Hippocampal formation (tissue), 2 donors: ENCODE measurements around the gene TIRAP.
"Not testable (repeated sequence)": the region's sequence is repeated elsewhere in the genome, so short reads cannot be mapped to it uniquely, and the experiment has no call there.

ENCODE experiments used
- DNase-seq, 2 donors: peaks; one replicate each; lab custom pipeline; 2025; lab: John Stamatoyannopoulos, UW

Gene TIRAP

DNA sequence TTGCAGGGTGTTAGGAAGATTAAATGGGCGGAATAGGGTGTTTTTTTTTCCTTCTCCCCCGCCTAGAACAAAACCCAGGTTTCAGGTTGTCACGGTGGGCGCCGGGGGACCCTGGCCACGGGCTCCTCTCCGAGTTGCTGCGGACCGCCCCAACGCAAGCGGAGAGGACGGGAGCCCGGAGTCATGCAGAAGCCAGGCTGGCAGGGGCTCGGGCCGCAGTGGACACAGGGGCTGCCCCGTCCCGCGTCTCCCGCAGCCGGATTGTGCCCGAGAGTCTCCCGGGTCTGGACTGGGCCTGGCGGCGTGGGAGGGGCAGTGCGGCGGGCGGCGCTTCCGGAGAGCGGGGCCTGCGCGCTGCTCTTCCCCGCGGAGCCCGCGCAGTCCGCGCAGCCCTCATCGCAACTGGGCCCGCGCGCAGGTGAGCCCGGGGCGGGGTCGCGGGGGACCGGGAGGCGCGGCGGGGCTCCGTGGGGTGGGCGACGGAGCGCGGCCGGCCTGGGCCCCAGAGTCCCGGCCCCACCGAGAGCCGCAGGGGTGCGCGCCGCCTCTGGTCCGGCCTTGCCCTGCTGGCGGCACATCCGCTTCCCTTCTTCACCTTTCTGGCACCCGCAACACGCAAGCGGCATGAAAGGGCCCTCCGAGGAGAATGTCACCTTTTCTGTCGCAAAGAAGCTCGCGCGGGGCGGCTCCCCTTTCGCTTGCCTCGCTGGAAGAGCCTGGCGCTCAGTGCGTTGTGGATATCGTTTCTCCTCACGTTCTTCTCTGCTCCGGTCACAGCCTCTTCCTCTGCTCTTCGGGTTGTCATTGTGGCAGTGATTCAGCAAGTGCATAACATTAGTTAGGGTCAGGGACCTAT, at the start of gene TIRAP:
Gene TIRAP, plus strand, starts transcription at position 358 of the 856 bp plus-strand sequence. CDS start 7,802 bp downstream, outside the sequence.
- peak; percentile 24 to 66 for DNase-seq

- no peak for DNase-seq
These were observed 49.5 kb upstream of the TIRAP start for GRCh38 chr11:126233391-126233790.

DNA sequence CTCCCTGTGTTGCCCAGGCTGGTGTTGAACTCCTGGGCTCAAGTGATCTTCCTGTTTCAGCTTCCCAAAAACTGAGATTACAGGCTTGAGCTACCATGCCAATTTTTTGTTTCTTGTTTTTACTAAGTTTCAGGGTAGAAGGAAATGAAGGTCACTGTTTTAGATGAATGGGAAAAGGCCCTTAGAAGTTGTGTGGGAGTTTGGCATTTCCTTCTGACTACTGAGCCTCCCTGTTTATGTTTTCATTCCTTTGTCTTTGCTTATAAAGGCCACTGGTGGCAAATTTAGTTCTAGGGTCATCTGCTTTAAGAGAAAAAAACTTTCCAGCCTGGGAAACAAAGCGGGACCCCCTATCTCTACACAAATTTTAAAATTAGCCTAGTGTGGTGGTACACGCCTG, 36.3 kb upstream of the TIRAP start:
- no peak for DNase-seq

GRCh38 chr11:126253265-126253664, 29.6 kb upstream of the TIRAP start:
- no peak for DNase-seq

GRCh38 chr11:126254819-126255218, 28.1 kb upstream of the TIRAP start:
- DNase-seq, result no peak

GRCh38 chr11:126255507-126255906, 27.4 kb upstream of the TIRAP start:
- not testable (repeated sequence) for DNase-seq

- no peak for DNase-seq
These were observed 26.7 kb upstream of the TIRAP start for GRCh38 chr11:126256216-126256615.

GRCh38 chr11:126257144-126257543, 25.7 kb upstream of the TIRAP start:
- no peak for DNase-seq

GRCh38 chr11:126257764-126258163, 25.1 kb upstream of the TIRAP start:
- no peak for DNase-seq

GRCh38 chr11:126262216-126262615, 20.7 kb upstream of the TIRAP start:
- DNase-seq, result no peak

GRCh38 chr11:126263489-126263888, 19.4 kb upstream of the TIRAP start:
- no peak for DNase-seq

DNA sequence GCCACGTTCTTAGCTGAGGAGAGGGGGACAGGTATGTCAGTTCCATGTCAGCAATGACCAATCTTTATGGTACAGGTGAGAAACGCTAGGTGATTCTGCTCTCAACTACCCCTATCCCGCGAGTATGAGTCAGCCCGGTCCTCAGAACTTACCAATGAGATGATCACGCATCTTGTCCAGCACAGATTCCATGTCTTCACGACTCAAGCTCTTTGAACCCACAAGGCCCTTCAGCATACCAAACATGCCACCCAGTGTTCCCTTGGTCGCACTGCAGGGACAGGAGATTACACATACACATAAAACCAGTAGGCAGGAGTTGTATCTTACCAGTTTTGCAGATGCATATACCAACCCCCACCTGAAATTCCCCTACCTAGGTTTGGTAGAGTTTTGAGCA, 17.1 kb upstream of the TIRAP start:
- no peak for DNase-seq

- no peak for DNase-seq
These were observed 15.2 kb upstream of the TIRAP start for GRCh38 chr11:126267650-126268049.

DNA sequence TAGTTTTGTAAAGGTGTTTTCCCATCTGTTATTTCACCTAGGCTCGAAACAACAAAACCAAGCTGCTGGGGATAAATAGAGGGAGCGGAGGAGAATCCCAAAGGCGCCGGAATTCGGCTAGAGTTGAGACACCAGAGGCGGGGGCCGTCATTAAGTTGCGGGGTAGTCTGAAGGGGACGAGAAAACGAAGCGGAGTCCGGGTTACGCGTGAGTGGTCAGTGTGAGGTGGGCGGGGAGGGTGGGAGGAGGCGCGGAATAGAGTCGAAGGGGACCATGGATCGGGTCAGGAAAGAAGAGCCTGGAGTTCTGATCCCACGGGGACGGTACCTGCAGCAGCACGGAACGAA, 14.6 kb upstream of the TIRAP start:
- DNase-seq, result no peak

GRCh38 chr11:126268708-126269579, 13.9 kb upstream of the TIRAP start, which contains the start of the genes FOXRED1 and SRPRA:
FOXRED1 (plus strand) TSS chr11:126269154; CDS start chr11:126269207, 53 bp downstream.
SRPRA (minus strand) TSS chr11:126268895; CDS start chr11:126268804, 91 bp downstream.
- peak; percentile 97 to 100 for DNase-seq

DNA sequence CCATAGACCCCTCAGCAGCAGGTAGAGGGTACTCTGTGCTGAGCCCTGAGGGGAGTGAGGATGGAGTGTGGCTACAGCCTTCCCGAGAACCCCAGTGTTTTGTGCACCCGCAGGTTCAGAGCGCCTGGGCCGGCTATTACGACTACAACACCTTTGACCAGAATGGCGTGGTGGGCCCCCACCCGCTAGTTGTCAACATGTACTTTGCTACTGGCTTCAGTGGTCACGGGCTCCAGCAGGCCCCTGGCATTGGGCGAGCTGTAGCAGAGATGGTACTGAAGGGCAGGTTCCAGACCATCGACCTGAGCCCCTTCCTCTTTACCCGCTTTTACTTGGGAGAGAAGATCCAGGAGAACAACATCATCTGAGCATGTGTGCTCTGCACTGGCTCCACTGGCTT, 5.6 kb upstream of the TIRAP start:
- no peak for DNase-seq

DNA sequence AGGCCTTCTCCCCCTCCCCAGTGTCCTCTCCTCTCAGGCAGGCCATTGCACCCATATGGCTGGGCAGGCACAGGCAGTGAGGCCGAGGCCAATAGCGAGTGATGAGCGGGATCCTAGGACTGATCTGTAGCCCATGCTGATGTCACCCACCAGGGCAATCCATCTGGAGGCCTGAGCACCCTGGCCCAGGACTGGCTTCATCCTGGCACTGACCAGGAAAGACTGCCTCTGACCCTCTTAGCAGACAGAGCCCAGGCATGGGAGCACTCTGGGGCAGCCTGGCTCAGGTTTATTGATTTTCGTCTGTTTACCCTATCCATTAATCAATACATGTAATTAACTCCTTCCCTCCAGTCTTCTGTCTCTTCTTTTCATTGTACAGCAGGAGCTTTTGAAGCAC, 5.1 kb upstream of the TIRAP start:
- no peak for DNase-seq

DNA sequence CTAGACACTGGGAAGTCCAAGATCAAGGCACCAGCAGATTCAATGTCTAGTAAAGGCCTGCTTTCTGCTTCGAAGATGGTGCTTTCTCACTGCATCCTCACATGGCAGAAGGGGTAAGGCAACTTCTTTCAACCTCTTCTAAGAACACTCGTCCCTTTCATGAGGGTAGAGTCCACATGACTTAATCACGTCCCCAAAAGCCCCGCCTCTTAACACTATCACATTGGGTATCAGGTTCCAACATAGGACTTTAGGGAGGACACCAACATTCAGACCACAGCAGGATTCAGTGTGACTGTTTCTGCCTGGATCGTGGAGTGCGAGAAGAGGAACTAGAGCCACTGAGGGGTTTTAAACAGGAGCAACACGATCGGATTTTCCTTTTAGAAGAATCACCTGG, 3.7 kb upstream of the TIRAP start:
- DNase-seq, result no peak

DNA sequence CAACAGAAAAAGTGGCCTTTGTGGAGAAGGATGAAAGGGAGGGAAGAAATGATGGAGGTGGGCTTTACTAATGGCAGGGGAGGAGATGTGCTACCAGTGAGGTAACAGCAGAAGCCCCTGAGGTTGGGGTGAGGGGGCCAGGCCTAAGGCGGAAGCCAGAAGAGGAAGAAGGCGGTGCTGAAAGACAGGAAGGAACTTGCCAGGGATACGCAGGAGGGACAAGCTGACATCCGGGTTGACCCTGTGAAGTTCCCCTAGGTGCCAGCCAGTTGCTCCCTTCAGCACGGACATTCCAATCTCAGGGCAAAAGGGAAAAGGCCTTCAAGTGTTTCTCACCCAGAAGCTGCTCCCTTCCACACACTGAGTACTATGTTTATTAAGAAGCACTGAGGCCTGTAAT, 2.3 kb upstream of the TIRAP start:
- DNase-seq, result no peak

- DNase-seq, result no peak
These were observed 1.6 kb upstream of the TIRAP start for GRCh38 chr11:126281245-126281644.

- no peak for DNase-seq
These were observed 1.2 kb upstream of the TIRAP start for GRCh38 chr11:126281666-126282175.

- DNase-seq, result peak; percentile 33 to 42
These were observed 545 bp upstream of the TIRAP start for GRCh38 chr11:126282361-126282735.

DNA sequence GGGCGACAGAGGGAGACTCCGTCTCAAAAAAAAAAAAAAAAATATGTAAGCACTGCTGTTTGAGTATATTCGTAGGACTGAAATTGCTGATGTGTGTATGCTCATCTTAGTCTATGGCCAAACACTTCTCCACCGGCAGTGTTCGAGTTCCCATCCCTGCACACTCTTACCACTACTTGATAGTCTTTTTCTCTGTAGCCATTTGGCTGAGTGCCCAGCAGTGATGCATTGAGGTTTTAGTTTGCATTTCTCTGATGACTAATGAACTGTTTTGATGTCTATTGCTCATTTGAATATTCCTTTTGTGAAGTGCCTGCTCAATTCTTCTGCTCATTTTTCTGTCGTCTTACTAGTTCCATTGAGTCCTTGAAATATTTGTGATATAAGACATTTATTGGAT, 1.9 kb downstream of the TIRAP start:
- DNase-seq, result no peak
